Fibroblast of skin of abdomen (primary cell): Measurements from ENCODE around the gene GRK4.
"Not testable (repeated sequence)": the region's sequence is repeated elsewhere in the genome, so short reads cannot be mapped to it uniquely, and the experiment has no call there.

Experiments
- DNase-seq: peaks from one replicate; pipeline ENCODE4 v3.0.0-alpha.2; 2013

The GRK4 gene

DNA sequence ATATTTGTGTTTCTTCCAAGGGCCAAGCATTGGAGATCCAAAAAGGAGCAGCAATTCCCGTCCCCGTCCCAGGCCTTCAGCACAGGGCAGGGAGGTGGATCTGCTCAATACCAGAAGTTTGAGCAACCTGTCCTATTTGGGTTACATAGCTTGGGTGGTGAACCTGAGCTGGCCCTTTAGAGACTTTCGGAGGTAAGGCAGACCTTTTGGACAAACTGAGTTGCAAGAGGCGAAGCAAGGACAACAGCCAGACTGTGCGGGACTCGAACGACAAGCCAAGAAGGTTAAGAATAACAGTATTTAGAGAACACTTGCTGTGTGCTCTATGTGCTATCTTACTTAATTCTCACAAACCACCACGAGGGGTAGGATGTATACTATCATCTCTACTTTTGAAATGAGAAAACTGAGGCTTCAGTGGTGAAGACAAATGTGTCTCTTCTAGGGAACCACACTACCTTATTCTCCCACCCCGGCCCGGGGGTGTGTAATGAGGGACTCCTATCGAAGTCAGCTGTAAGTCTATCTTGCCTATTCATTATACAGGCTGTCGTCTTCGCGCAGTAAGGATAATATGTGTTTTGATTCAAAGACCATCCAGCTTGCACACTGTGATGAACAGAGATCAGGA lies 1.4 kb upstream of the GRK4 start:
- DNase-seq: no peak

DNA sequence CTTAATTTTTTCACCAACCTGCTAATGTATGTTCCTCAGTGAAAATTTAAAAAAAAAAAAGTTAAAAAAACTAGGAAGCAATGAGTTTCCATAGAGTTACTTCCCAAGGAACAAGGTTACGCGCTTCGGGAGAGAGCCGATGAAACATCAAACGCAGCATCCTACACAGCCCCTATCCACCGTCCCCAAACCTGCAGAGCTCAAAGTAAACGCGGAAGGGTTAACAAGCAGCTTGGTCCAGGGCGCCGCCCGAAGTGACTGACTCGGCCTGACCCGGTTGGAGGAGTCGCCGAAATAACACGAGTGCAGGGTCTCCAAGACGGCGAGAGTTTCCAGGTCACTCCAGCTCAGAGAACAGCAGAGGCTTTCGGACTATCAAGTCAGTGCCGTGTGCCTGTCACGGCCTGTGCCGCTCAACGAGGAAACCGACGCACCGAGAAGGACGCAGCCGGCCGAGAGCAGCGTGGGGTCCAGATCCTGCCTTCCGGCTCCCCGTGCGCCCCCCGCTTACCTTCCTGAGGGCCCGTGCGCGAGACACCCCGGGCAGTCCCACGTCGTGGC lies 677 bp upstream of the GRK4 start:
- peak; percentile 35 for DNase-seq

DNA sequence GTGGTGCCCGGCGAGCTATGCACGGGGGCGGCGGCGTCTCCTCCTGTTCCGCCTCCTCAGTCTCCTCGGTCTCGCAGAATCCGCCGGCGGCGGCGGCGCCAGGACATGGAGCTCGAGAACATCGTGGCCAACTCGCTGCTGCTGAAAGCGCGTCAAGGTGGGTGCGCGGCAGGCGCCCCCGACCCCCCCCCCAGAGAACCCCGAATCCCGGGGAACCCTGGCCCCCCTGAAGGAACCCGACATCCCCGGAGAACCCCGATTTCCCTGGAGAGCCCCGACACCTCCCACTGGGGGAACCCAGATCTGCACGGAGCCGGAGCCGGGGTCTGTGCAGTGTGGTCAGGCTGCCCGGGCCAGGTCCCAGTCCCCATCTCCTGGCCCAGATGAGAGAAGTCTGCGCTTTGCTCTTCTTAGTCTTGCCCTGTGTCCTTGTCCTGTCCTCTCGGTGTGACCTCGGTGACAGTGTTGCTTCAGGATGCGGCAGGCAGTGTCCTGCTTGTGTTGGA lies 648 bp downstream of the GRK4 start:
- DNase-seq: peak; percentile 52

DNA sequence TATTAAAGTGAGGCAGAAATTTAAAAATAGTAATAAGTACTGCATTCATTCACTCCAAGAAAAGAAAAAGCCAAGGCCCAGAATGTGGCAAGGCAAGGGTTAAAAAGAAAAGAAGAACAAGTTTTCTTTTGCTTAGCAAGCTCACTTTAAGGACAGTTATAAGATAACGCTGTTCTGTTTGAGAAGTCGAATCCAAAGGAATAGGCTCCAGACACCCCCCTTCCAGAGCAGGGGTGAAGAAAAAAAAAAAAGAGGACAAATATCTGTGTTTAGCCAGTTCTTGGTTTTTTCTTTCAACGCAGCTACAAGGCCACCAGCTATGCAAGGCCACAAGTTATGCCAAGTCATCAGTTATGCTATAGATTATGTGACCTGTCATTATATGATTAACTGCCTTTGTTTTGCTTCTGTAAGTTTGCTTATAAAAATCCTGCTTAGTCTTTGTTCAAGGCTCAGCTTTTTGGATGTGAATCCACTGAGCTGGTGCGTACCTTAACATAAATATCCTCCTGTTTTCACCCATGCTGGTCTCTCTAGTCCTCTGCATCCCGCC lies 1.4 kb downstream of the GRK4 start:
- DNase-seq: no peak

DNA sequence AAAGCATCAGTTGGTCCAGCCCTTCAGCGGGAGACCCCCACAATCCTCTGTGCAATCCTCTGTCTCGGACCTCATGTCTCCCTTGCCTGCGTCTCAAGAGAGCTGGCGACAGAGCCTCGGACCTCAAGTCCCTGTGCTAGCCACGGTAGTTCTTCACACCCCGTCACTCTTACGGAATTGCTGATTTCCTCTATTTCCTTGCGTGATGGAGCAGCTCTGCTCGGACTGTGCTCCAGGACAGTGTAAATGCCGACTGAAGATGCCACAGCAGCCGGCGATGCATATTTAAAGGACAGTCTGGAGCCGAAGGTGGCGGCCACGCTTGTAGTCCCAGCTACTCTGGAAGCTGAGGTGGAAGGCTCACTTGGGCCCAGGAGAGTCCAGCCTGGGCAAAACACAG lies 1.9 kb downstream of the GRK4 start:
- no peak for DNase-seq

DNA sequence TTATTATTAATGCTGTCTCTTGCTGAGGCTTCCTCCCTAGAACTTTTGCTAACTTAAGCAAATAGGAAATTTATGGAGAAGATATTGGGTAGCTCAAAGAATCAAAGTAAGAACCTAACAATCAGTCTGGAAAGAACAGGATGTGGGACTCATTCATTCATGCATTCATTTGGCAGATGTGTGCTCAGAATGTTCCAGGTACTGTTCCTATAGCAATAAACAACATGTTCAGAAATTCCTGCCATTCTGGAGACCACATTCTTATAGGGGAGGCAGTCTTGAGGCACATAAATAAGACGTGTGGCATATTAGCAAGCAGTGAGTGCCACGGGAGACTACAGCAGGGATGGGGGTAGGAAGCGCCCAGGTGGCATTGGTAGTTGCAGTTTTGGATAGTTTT lies 5.0 kb downstream of the GRK4 start:
- DNase-seq: no peak

DNA sequence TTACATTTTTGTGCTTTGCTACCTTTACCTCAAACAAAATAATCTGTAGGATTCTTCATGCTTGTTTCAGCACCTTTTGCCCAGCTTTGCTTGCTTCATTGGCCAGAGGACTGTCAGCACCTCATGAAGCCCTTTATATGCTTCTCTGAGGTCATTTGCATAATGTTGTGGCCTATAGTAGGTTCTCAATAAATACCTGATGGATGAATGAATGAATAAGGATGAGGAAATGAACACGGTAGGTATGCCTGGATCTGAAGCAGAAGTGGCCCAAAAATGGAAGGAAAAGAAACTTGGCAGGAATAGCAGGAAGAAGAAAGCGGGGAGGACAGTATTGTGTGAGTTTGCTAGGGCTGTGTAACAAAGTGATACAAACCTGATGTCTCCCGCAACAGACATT lies 7.9 kb downstream of the GRK4 start:
- DNase-seq: no peak

DNA sequence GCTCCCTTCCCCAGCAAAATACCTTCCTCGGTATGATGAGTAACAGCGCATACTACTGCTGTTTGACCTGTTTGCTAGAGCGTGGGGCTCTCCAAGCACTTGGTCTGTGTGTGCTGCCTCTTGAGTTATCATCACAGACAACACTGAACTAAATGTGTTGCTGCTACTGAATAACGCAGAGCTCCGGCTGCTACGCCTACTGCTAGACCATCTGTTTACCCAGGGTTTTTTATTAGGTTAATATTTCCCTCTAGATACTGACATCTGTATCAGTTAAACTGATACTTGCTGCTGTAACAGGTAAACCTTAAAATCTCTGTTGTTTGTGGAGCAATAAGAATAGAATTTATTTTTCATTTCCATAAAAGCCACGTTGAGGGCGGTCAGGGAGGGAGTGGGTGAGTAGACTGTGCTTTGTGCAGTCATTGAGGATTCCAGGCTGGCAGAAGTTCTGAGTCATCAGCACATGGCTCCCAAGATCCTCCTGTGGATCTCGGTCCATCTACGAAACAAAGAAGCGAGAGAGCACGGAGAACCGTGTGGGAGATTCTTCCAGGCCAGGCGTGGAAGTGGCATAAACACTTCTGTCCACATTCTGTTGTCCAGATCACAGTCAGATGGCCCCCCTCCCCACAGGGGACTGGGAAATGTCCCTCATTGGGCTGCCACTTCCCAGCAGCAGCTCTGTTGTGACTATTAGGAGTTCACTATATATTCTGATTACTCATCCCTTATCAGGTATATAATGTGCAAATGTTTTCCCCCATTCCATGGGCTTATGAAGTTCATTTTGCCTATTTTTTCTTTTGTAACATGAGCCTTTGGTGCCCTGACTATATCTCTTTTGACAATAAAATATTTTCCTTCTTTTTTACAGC lies 14.1 kb downstream of the GRK4 start:
- DNase-seq: peak; percentile 35

DNA sequence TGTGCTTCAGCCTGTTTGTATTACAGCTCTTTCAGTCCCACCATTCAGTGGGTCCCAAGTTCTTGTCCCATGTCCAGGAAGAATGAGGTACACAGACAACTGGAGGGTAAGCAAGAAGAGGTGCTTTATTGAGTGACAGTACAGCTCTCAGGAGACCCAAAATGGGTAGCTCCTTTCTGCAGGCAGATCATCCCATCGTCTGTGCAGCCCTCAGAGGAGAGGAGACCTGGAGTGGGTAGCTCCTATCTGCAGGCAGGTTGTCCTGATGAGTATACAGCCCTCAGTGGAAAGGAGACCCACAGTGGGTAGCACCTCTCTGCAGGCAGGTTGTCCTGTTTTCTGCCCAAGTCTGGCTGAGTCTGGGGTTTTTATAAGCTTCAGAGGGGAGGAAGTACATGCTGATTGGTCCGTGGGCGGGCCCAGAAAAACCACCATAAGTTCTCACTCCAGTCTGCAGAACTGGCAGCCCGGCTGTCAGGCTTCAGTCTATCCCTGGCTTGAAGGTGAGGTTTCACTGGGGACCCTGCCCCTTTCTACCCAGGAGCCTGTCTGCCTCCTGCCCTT lies 18.0 kb downstream of the GRK4 start:
- DNase-seq: no peak

DNA sequence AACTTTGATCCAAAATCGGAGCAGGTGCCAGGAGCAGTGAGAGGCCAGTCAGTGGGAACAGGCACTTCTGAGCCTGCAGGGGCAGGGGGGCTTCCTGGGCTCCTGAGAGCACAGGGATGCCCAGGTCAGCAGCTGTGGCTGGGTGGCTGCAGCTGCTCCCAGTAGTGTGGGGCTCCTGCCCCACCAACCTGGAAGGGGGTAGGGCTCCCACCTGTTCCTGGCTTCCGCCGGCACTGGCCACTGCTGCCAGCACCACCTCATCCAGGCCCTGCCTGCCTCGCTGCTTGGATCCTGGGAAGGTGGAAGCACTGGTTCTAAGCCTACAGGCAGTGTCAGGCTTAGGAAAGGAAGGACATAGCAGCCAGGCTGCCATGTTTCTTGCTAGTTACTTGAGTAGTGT lies 18.6 kb downstream of the GRK4 start:
- DNase-seq: no peak

DNA sequence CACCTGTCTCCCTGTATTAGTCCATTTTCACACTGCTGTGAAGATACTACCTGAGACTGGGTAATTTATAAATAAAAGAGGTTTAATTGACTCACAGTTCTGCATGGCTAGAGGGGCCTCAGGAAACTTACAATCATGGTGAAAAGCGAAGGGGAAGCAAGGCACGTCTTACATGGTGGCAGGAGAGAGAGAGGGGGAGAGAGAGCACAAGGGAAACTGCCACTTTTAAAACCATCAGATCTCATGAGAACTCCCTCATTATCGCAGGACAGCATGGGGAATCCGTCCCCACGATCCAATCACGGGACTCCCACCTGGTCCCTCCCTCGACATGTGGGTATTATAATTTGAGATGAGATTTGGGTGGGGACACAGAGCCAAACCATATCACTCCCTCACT lies 20.3 kb downstream of the GRK4 start:
- DNase-seq: not testable (repeated sequence)

DNA sequence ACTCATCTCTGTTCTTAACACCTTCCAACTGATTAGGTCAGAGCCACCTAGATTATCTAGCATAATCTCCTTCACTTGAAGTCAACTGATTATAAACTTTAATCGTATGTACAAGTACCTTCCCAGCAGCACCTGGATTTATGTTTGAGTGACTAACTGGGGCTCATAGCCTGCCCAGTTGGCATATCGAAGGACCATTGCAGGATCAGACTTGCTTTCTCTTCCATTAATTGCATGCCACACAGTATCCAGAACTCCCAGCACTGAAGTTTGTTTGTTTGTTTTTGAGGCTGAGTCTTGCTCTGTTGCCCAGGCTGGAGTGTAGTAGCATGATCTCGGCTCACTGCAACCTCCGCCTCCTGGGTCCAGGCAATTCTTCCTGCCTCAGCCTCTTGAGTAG lies 27.9 kb downstream of the GRK4 start:
- DNase-seq: no peak

DNA sequence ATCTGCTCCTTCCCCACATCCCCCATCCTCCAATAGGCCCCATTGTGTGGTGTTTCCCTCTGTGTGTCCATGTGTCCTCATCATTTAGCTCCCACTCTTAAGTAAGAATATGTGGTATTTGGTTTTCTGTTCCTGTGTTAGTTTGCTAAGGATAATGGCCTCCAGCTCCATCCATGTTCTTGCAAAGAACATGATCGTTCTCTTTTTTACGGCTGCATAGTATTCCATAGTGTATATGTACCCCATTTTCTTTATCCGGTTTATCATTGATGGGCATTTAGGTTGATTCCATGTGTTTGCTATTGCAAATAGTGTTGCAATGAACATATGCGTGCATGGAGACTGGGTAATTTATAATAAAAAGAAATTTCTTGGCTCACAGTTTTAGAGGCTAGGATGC lies 31.5 kb downstream of the GRK4 start:
- no peak for DNase-seq

DNA sequence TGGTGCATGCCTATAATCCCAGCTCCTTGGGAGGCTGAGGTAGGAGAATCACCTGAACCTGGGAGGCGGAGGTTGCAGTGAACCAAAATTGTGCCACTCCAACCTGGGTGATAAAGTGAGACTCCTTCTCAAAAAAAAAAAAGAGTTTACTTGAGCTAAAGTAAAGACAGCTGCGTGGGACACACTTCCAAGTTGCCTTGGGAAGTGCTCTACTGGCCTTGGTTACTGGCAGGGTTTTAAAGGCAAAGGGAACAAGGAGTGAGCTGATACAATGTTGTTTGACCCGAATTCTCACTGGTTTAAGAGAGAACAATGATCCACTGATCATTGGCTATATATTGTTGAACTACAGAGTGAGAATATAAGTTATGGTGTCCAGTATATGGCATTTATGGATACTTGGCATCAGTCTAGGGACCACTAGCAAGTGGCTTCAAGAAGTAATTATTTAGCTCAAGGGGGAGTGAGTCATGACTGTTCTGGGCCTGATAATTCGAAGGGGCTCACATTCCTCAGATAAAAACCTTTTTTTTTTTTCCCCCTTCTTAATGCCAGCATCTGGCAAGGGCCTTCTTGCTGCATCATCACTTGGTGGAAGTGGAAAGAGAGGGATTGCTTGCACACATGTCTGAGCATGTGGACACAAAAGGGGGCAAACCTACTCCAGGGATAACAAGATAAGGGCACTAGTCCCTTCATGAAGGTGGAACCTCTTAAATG lies 32.3 kb downstream of the GRK4 start:
- DNase-seq: no peak

DNA sequence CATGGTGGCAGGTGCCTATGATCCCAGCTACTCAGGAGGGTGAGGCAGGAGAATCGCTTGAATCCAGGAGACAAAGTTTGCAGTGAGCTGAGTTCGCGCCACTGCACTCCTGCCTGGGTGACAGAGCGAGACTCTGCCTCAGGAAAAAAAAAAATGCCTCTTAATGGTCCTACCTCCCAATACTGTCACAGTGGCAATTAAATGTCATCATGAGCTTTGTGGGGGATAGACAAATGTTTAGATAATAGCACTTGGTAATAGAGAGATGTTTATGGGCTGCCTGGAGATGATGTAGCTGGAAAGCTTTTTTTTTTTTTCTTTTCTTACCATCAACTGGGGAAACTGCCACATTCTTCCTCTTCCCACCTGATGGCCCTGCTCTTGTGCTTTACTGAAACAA lies 33.0 kb downstream of the GRK4 start:
- no peak for DNase-seq

DNA sequence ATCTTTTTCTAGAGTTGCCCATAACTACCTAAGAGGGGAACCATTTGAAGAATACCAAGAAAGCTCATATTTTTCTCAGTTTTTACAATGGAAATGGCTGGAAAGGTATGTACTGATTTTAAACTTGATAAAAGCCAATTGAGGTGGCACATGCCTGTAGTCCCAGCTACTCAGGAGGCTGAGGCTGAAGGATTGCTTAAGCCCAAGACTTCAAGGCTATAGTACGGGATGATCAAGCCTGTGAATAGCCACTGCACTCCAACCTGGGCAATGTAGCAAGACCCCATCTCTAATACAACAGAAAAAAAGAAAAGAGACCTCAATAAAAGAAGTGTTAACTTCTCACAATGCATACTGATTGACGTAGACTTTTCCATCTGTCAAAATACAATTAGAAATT lies 44.4 kb downstream of the GRK4 start:
- no peak for DNase-seq

DNA sequence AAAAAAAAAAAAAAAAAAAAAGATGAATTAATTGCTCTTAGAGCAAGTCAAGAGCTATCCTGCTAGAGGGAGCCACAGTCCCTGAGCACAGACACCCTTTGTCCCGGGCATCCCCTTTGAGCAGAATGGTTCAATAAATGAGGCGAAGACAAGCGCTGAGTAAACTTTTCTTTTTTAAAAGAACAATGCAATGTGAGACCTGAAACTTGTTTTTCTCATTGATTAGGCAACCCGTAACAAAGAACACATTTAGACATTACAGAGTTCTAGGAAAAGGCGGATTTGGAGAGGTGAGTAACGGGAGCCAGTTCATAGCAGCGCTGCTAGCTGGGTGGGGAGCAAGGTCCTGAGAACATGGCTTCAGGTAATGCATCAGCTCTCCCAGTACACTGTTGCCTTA lies 46.1 kb downstream of the GRK4 start:
- DNase-seq: no peak

DNA sequence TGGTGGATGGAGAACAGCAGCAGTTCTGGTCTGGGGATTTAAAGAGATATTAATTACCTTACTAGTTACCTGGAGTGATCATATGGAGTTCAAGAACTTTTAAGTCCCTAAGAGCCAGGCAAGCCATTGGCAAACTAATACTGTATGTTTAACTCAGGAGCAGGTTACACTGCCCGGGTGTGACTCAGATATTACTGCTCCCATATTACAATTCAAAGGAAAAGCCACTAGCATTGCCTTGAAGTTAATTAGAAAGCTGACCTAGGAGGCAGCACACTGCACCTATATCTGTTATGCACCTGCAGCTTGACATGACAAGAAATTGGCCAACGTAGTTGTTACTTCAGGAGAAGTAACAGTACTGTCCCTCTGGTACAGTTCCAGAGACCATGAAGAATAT lies 47.2 kb downstream of the GRK4 start:
- no peak for DNase-seq

DNA sequence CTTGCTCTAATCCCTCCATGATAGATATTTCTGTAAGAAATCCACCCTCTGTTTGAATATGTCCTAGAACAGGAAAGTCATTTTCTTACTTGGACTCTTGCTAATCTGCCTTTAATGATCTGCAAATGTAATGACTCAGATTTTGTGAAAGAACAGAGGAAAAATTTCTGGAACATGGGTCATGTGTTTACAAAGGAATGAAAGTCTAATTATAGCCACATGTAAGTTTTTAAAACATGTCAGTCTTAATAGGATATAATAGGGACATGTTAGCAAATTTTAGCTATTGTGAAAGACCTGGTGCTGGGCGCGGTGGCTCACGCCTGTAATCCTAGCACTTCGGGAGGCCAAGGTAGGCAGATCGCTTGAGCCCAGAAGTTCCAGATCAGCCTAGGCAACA lies 47.6 kb downstream of the GRK4 start:
- peak; percentile 84 for DNase-seq

DNA sequence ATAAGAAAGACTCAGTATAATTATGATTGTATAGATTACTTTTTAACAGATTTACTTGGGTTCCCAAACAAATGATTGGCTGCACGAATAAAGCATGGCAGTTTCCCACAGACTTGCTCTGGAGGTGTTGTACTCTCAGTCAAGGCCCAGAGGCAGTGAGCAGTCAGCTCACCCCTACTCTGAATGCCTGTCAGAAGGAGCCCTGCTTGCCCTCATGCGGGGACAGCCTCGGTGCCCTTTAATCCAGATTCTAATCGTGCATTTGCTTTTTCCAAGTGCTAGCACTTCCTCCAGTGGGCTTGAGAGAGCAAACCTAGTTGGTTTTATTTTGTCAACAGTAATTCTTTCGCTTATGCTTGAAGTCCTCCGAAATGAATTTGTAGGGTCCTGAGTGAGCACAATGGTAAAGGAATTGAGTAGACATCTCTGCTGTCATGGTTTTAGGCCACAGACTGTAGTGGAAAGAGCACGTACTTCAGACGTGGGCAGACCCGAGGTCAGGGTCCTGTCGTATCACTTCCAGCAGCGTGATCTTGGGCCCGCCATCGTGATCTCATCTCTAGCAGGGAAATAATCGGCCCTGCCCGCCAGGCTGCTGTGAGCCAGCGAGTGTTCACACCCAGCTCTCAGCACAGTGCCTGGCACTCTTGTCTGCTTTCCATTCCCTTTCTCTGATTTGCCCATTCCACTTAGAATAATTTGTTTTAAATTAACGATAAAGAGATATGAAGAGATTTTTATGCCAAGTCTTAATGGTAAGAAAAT lies 48.3 kb downstream of the GRK4 start:
- DNase-seq: no peak

DNA sequence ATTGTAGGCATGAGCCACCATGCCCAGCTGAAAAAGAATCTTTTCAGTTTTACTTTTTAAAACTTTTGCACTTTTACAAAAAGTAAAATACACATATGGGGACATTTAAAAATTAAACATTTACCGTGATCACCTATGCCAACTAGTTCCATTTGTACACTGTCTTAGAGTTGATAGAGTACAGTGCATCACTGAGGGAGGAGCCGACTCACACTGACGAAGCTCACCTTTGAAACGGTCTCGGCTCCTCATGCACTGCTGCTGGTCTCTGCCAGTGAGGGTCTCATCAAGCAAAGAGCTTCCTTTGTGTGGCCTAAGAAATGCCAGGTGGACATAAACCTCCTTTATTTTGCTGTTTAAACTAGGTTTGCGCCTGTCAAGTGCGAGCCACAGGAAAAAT lies 50.0 kb downstream of the GRK4 start:
- DNase-seq: no peak
